Loucy (cell line): Measurements from ENCODE around the gene SHOX.

Experiments
- CTCF ChIP-seq: fragments of 200-600 bp; sonication (generic); conservative IDR thresholded peaks from 2 replicates; pipeline ENCODE4 v1.5.1; 2014; ENCODE audit warnings: mild to moderate bottlenecking, antibody characterized with exemption, low read length
- EZH2phosphoT487 ChIP-seq: fragments of 200-600 bp; IDR thresholded peaks from 2 replicates; pipeline ENCODE4 v1.6.1; 2018; ENCODE audit warnings: antibody characterized with exemption, mild to moderate bottlenecking, moderate library complexity, borderline replicate concordance

- TF ChIP-seq CTCF = no peak
- no peak for TF ChIP-seq EZH2phosphoT487
These were observed 1.3 kb downstream of the SHOX start for GRCh38 chrX:631802-632365.
